GM10847 (cell line): ENCODE measurements around the gene ACBD4.

Experiments
- POLR2A ChIP-seq: IDR thresholded peaks from 2 replicates; pipeline ENCODE4 v1.6.1; 2011; ENCODE audit not compliant: insufficient read length; ENCODE audit errors: extremely low read depth

Gene ACBD4

DNA sequence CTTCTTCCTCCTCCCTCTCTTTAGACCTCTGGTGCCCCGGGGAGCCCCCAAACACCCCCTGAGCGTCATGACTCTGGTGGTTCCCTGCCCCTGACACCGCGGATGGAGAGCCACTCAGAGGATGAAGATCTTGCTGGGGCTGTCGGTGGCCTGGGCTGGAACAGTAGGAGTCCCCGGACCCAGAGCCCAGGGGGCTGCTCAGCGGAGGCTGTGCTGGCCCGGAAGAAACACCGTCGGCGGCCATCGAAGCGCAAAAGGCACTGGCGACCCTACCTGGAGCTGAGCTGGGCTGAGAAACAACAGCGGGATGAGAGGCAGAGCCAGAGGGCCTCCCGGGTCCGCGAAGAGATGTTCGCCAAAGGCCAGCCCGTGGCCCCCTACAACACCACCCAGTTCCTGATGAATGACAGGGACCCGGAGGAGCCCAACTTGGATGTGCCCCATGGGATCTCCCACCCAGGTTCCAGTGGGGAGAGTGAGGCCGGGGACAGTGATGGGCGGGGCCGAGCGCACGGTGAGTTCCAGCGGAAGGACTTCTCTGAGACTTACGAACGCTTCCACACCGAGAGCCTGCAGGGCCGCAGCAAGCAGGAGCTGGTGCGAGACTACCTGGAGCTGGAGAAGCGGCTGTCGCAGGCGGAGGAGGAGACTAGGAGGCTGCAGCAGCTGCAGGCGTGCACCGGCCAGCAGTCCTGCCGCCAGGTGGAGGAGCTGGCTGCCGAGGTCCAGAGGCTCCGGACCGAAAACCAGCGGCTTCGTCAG lies 33.7 kb downstream of the ACBD4 start:
- TF ChIP-seq POLR2A: no peak

DNA sequence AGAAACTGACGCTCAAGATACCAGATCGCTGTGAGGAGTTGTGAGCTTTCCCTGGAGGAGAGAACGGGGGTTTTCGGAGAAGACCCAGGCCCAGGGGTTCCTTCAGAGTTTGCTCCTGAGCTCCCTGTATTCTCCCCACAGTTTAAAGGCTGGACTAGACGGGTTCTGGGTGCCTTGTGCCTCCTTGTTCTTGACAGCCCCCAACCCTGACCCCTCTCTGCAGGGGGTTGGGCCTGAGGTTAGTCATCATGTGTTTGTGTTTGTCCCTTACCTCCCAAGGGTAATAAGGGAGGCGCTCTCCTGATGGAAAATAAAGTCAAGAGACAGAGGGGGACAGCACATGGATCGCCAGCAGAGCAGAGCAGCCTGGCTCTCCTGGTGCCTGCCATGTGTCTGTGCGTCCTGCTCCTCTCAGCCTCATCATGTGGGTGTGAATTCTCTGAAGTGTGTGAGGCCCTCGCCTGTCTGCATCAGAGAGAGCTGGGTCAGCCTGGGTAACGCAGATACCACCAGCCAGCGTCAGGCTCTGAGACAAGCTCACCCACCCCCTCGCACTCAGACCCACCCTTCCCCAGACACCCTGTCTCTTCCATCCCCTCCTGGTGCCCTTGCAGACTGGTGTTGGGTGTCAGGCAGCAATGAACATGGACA lies 34.9 kb downstream of the ACBD4 start:
- TF ChIP-seq POLR2A: no peak

DNA sequence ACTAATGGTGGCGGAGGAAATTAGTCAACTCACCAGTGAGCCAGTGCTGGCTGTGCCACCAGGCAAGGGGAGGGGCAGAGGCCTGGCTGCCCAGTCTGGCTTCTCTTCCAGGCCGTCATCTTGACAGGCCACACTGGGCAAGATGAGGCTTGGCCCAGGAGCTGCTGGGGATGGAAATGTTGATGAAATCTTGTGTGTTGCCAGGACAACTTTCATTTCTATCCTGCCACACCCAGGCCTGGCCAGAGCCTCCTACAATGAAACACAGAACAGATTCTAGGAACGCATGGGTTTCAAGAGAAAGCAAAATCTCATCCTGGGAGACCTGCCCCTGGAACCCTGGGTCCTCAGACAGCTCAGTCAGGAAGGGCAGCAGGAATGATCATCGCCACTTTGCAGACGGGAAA lies 35.4 kb downstream of the ACBD4 start:
- no peak for TF ChIP-seq POLR2A

DNA sequence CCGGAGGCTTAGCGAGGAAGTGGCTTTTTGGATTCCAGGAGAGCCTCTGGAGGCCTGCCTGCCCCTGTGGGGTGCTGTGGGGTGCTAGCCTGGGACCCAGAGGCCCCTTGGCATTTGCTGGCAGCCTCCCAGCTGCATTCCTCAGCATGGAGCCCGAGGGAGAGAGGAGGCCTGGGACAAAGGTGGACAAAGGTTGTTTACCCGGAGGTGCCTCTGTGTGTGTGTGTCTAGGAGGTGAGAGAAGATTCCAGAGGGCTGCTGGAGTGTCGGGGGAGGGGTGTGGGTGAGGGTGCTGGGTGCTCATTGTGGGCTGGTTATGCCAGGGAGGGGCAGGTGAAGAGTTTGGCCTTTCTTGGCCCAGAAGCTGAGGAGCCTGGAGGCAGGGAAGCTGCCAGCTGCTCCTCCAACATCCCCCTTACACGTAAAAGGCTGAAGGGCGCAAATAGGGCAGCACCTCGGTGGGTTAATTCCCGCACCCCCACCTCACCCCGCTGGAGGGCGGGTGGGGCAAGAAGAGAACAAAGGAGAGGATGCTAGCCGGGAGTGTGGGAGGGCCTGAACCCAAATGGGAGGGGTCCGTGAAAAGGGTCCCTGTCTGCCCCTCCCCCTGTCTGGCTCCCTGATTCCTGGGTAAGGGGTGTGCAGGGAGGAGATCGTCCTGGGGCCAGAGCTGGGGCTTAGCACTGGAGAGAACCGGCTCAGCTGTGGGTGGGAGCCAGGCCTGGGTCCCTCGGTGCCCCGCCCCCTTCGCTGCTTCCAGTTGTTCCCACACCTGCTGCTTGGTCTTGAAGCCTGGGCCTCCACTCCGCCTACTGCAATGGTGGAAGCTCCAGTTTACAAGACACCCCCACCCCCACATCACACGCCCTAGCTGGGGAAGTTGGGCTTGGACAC lies 36.1 kb downstream of the ACBD4 start:
- TF ChIP-seq POLR2A: no peak

DNA sequence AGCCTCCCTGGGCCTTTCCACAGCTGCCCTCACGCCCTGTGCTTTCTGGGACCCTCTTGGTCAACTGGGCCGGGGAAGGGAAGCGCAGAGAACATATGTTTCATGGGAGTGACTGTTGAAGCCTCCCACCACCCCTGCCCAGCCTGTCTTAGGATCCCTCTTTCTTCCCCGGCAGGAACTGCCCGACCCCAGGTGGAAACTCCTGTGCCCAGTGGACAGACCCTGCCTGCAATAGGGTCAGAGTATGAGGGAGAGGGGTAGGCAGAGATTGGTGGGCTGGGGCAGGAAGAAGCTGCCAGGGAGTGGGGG lies 36.7 kb downstream of the ACBD4 start:
- no peak for TF ChIP-seq POLR2A

DNA sequence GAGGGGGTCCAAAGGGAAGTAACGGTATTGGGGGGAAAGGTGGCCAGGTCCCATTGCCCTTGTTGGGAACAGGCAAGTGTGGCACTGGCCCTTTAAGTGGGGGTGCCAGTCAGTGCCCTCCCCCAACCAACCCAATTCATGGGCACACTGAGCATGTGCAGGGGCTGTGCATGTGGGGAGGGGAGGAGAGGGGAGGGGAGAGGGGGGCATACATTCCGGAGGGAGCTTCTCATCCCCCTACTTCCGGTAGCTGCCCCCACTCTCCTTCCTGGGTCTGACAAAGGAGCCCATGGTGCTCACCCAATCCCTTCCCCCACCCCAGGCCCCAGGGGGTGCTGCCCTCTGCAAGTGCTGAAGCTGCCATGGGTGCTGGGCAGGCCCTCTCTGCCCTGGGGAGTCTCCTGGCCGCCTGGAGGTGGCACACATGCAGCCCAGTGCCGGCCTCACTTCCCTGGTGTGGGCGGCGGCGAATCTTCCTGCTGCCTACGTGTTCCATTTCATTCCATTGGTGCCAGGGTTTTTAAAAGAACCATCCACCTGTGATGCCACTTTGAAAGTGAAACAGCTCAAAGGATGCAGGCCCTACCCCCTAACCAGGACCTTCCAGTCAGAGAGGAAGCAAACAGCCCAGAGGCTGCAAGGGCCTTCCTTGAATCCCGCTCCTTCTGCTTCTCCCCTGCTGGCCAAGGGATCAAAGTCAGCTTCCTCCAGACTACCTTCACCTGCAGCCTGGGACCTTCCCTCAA lies 37.2 kb downstream of the ACBD4 start:
- no peak for TF ChIP-seq POLR2A

DNA sequence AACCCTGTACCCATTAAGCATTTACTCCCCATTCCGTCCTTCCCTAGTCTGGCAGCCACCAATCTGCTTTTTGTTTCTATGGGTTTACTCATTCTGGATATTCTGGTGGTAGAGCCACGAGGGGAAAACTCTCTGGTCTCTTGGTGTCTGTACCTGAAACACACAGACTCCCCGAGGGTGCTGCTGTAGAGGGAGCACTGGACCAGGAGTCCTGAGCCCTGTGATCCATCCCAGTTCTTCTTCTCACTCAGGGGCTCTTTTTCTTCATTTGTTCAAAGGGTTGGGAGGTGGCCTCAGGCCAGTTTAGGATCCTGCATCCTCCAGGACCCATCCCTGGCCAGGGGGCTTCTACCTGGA lies 40.2 kb downstream of the ACBD4 start:
- TF ChIP-seq POLR2A: no peak

DNA sequence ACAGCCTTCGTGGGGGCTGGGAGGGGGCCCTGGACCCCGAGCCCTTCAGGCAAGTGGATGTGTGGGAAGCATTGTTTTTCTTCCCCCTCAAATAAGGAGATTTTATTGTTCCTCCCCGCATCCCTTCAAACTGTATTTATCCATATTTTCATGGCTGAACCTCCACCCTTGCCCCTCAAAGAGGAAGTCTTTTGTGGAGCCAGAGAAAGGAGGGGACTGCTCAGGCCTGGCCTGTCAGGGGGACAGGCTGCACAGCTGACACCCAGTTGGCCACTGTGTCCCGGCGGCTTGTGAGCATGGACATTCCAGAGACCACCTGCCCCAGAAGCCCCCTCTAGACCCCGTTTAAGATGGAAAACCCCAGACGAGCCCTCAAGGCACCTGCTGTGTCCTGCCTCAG lies 42.1 kb downstream of the ACBD4 start:
- TF ChIP-seq POLR2A: no peak

DNA sequence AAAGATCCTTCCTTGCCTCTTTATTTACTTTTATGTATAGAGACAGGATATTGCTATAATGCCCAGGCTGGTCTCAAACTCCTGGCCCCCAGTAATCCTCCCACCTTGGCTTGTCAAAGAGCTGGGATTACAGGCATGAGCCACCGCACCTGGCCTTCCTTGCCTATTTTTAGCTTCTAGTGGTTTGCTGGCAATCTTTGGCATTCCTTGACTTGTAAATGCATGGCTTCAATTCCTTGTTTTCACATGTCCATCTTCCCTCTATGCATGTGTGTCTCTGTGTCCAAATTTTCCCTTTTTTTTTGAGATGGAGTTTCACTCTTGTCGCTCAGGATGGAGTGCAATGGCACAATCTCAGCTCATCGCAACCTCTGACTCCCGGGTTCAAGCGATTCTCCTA lies 48.7 kb downstream of the ACBD4 start:
- no peak for TF ChIP-seq POLR2A

DNA sequence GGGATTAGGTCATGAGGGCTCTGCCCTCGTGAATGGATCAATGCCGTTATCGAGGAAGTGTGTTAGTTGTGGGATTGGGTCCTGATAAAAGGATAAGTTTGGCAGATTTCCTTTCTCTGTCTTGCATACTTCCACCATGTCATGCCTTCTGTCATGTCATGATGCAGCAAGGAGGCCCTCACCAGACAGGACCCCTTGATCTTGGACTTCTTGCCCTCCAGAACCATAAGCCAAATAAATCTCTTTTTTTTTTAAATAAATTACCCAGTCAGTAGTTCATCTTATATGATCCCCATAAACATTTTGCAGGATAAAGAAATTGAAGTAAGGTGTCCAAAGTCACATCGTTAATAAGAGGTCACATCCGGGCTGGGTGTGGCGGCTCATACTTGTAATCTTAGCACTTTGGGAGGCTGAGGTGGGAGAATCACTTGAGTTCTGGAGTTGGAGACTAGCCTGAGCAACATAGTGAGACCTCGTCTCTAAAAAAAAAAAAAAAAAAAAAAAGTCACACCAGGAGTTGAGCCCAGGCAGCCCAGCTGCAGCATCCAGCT lies 51.4 kb downstream of the ACBD4 start:
- TF ChIP-seq POLR2A: no peak

DNA sequence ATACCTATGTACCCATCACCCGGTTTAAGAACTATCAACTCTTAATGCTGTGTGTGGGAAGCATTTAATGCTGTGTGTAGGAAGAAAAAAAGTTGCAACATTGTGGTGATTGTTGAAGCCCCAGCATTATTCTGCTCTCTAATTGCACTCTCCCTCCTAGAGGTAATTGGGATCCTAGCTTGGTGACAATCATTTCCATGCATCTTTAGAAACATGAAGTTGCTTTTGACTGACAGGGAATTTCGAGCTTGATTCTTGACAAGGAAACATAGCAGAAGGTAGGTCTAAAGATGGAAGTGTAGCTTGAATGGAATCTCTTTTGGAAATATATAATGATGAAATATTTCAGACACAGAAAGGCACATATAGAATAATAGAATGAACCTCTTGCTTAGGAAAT lies 53.5 kb downstream of the ACBD4 start:
- TF ChIP-seq POLR2A: no peak

DNA sequence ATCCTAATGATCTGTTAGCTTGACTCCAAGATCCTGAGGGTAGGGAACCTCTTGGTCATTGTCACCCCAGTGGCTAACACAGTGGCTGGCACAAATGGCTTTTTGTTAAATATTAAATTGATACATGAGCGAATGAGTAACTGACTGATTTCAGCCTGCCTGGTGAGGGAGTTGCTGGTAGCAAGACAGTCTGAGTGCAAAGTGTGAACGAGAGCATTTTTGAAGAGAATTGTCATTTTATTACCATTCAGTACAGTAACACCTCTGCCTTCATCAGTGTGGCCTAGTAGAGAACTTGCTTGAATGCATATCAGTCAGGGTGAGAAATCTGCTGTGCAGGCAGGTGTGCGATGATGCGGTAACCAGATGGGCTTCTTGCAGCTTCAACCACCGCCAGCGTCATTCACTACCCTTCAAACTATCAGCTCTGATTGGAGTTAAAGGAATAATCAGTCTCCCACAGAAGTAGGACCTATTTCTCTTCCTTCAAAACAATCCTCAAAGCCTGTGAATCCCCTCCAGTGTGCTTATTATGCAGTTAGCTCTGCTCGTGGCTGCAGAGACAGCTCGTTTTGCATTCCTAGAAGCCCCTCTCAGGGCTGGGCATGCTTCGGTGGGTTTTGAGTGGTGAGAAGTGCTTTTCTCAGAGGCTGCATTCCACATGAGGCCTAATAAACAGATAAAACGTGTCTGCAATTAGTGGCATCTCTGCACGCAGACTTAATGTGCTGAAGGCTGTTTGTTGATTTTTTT lies 55.2 kb downstream of the ACBD4 start:
- TF ChIP-seq POLR2A: no peak
